ENCODE data around the gene TFEC. TPM values are rescaled to one million over a fixed set of nuclear protein-coding genes. Genes with fewer than 3 reads are reported as not detected.

Gene TFEC
- total RNA-seq, 1 donor from 2014 or later = not detected

DNA sequence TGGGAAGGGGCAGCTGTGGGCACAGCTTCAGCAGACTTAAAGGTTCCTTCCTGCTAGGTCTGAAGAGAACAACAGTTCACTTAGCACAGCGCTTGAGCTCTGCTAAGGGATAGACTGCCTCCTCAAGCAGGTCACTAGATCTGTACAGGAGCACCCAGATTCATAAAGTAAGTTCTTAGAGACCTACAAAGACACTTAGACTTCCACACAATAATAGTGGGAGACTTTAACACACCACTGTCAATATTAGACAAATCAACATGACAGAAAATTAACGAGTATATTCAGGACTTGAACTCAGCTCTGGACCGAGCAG, 140.9 kb downstream of the TFEC start:
- no peak for DNase-seq (ENCODE audit: extremely low spot score, unreplicated experiment)
- Mint-ChIP-seq H3K36me3 (ENCODE audit: unreplicated experiment) (peaks cover 4% of the 10 kb centered on the region), H3K4me1 (ENCODE audit: unreplicated experiment) (no peaks in the 10 kb centered on the region), H3K27ac (ENCODE audit: unreplicated experiment) (no peak overlapping the region), H3K9me3 (ENCODE audit: unreplicated experiment) (peaks cover 21% of the 10 kb centered on the region), H3K27me3 (ENCODE audit: unreplicated experiment) (no peaks in the 10 kb centered on the region), H3K4me3 (ENCODE audit: unreplicated experiment) (no peak overlapping the region)
- TF ChIP-seq, protein P1, sequence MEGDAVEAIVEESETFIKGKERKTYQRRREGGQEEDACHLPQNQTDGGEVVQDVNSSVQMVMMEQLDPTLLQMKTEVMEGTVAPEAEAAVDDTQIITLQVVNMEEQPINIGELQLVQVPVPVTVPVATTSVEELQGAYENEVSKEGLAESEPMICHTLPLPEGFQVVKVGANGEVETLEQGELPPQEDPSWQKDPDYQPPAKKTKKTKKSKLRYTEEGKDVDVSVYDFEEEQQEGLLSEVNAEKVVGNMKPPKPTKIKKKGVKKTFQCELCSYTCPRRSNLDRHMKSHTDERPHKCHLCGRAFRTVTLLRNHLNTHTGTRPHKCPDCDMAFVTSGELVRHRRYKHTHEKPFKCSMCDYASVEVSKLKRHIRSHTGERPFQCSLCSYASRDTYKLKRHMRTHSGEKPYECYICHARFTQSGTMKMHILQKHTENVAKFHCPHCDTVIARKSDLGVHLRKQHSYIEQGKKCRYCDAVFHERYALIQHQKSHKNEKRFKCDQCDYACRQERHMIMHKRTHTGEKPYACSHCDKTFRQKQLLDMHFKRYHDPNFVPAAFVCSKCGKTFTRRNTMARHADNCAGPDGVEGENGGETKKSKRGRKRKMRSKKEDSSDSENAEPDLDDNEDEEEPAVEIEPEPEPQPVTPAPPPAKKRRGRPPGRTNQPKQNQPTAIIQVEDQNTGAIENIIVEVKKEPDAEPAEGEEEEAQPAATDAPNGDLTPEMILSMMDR (IDR thresholded peaks at IDR 0.05) = no peak

DNA sequence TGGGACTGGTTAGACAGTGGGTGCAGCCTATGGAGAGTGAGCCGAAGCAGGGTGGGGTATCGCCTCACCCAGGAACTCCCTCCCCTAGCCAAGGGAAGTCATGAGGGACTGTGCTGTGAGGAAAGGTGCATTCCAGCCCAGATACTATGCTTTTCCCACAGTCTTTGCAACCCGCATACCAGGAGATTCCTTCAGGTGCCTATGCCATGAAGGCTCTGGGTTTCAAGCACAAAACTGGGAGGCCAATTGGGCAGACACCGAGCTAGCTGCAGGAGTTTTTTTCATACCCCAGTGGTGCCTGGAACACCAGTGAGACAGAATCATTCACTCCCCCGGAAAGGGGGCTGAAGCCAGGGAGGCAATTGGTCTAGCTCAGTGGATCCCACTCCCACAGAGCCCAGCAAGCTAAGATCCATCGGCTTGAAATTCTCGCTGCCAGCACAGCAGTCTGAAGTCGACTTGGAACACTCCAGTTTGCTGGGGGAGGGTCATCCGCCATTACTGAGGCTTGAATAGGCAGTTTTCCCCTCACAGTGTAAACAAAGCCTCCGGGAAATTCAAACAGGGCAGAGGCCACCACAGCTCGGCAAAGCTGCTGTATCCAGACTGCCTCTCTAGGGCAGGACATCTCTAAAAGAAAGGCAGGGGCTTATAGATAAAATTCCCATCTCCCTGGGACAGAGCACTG, 141.4 kb downstream of the TFEC start:
- TF ChIP-seq, protein P1 (IDR thresholded peaks at IDR 0.05) = no peak
- peaks cover 4% of the 10 kb centered on the region for H3K36me3 Mint-ChIP-seq (ENCODE audit: unreplicated experiment)
- peaks cover 21% of the 10 kb centered on the region for H3K9me3 Mint-ChIP-seq (ENCODE audit: unreplicated experiment)
- no peak for DNase-seq (ENCODE audit: extremely low spot score, unreplicated experiment)
- no peaks in the 10 kb centered on the region for H3K4me1 Mint-ChIP-seq (ENCODE audit: unreplicated experiment)
- H3K27ac Mint-ChIP-seq (ENCODE audit: unreplicated experiment) = no peak overlapping the region
- no peaks in the 10 kb centered on the region for H3K27me3 Mint-ChIP-seq (ENCODE audit: unreplicated experiment)
- H3K4me3 Mint-ChIP-seq (ENCODE audit: unreplicated experiment) = no peak overlapping the region

DNA sequence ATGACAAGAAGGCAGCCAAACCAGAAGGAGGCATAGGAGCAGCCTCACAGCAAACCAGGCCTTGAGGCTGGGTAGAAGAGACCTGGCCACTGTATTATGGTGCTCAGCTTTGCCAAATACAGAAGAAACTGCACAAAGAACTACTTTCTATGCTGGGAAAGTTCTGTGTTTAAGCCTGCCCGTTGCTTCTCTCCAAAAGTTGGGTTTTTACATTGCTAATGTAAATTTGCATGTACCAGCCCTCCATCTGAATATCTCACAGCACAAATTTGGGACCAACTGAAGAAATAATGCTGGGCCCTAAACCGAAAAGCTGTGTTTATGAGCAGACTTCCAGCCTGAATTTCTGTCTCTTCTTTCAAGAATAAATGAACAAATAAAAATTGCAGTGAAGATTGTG, 145.0 kb downstream of the TFEC start:
- Mint-ChIP-seq H3K27ac (ENCODE audit: unreplicated experiment) (no peak overlapping the region), H3K4me1 (ENCODE audit: unreplicated experiment) (no peaks in the 10 kb centered on the region), H3K4me3 (ENCODE audit: unreplicated experiment) (no peak overlapping the region), H3K27me3 (ENCODE audit: unreplicated experiment) (peaks cover 3% of the 10 kb centered on the region), H3K9me3 (ENCODE audit: unreplicated experiment) (peaks cover 11% of the 10 kb centered on the region), H3K36me3 (ENCODE audit: unreplicated experiment) (peaks cover 4% of the 10 kb centered on the region)
- TF ChIP-seq, protein P1 (IDR thresholded peaks at IDR 0.05) = no peak
- no peak for DNase-seq (ENCODE audit: extremely low spot score, unreplicated experiment)

Other genes starting within 250 kb of the TFEC start
- gene TES, start 179.8 kb upstream of the TFEC start, total RNA-seq = 228 and 232 TPM in 2 replicates

Measured in osteocyte (in vitro differentiated cells).